ENCODE data around the gene FCGR3B.
"Not testable (repeated sequence)": the region's sequence is repeated elsewhere in the genome, so short reads cannot be mapped to it uniquely, and the experiment has no call there.

FCGR3B gene

DNA sequence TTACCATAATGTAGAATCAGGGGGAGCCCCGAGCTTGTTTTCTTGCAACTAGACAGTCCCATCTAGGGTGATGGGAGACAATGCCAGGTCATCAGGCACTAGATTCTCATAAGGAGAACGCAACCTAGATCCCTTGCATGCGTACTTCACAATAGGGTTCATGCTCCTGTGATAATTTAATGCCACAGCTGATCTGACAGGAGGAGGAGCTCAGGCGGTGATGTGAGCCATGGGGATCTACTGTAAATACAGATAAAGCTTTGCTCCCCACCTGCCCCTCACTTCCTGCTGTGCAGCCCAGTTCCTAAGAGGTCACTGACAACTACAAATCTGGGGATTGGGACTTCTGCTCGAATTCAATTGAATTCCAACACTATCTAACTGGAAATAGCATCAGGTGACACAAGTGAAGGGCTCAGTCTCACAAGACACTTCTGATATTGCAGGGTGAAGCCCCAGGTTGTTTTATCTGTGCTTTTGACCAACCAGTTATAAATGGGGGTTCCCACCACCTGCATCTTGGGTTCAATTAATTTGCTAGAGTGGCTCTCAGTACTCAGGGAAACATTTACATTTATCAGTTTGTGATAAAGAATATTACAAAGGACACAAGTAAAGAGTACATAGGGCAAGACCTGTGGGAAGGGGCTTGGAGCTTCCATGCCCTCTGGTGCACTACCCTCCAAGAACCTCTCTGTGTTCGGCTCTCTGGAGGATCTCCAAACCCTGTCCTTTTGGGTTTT lies 7.4 kb upstream of the FCGR3B start:
- not testable (repeated sequence) for DNase-seq (ENCODE audit: low read depth)

- DNase-seq (ENCODE audit: low read depth), result not testable (repeated sequence)
These were observed 6.0 kb upstream of the FCGR3B start for GRCh38 chr1:161636976-161637375.

GRCh38 chr1:161636189-161636782 lies 5.3 kb upstream of the FCGR3B start:
- peak; percentile 57 for DNase-seq (ENCODE audit: low read depth)

GRCh38 chr1:161634993-161635392 lies 4.0 kb upstream of the FCGR3B start:
- not testable (repeated sequence) for DNase-seq (ENCODE audit: low read depth)

- not testable (repeated sequence) for DNase-seq (ENCODE audit: low read depth)
These were observed 741 bp downstream of the FCGR3B start for GRCh38 chr1:161630128-161630742.

GRCh38 chr1:161626445-161627146 lies 4.4 kb downstream of the FCGR3B start:
- DNase-seq (ENCODE audit: low read depth), result not testable (repeated sequence)

DNA sequence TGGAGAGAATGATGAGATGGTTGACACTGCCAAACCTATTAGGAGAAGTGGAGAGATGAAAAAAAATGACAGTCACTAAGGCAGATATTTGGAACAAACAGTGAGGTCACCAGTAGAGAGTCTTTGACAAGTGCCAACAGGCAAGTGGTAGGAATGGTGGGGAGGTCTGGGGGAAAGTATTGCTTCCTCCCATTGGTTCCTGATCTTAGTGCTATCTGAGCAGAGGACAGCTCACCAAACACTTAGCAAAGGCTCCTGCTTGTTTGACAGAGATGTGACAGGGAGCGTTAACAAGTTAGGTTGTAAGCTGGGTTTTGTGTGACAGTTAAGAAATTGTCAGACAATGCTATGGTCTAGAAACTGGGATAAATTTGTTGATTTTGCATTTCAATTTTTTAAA lies 6.4 kb downstream of the FCGR3B start:
- not testable (repeated sequence) for DNase-seq (ENCODE audit: low read depth)

DNA sequence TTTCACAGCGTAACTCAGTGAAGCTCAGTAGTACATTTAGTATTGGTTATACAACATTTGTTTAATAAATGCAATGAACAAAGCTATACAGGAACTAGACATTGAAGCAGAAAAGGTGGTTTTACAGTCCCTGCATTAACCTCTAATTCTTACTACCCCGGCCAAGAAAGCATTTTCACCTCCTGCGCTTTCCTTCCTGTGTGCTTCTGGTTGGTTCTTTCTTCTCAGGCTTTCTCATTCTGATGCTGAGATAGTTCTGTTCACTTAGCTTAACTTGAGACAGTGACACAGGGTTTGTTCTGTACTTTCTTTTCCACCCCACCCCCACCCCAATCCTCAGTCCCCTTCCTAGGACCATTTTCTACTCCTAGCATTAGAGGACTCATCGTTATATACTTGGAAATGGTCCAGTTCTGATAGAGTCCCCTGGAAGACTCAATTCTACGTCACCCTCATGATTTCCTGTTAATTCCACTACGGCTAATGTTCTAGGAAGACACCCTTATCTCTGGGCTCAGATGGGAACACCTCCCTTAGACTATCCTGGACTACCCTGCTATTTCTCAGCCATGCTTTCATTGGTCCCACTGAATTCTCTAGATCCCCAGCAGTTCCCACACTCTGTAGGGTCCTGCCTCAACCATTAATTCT lies 7.5 kb downstream of the FCGR3B start:
- not testable (repeated sequence) for DNase-seq (ENCODE audit: low read depth)

- DNase-seq (ENCODE audit: low read depth), result not testable (repeated sequence)
These were observed 8.9 kb downstream of the FCGR3B start for GRCh38 chr1:161622054-161622453.

DNA sequence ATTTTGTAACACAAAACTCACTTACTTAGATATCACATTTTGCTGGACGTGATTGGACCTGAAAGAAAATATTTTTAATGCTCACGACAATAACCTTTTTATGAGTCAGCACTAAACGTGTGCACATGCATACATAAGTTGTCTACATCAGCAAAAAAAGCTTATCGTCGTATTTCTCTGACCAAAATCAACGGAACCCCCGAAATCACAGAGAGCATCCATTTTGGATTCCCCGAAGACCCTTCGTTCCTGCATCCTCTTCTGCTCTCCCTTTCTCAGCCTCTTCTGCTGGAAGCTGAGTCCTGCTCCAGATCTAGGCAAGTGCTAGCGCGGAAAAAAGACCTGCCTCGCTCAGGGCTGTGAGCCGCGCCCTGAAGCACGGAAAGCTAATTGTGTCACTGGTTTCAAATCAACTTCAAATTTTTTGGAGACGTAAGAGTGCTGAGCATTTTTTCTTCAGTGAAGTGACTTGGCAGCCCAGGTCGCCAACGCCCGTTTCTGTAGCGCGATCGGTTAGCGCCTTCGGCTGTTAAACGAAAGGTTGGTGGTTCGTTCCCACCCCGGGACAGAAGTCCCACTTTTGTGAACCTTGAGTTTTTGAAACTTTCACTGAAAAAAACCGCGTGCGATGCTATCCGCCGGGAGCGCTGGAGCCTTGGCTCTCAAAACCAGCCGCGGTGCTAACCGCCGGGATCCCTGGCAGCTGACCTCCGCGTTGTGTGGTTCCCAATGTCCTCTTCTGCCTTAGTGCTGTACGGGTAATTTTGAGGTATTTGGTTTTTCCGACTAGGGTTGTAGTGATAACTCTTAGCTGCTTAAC lies 9.6 kb downstream of the FCGR3B start:
- DNase-seq (ENCODE audit: low read depth), result peak; percentile 91

DNA sequence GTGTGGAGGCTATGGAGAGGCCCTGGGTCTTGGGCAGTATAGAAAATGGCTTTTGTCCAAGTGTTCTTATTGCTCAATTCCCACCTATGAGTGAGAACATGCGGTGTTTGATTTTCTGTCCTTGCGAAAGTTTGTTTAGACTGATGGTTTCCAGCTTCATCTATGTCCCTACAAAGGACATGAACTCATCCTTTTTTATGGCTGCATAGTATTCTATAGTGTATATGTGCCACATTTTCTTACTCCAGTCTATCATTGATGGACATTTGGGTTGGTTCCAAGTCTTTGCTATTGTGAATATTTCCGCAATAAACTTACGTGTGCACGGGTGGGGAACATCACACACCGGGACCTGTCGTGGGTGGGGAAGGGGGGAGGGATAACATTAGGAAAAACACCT lies 10.6 kb downstream of the FCGR3B start:
- not testable (repeated sequence) for DNase-seq (ENCODE audit: low read depth)

DNA sequence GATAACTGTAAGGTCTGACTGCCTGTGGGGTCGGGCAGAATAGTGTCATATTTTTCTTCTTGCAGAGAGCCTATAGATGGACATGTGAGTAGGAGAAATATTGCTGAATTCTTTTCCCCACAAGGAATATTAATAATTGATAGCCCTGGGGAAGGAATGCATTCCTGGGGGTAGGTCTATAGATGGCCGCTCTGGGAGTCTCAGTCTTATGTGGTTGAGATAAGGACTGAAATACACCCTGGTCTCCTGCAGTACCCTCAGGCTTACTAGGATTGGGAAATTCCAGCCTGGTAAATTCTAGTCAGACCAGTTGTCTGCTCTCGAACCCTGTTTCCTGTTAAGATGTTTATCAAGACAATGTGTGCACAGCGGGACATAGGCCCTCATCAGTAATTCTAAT lies 12.5 kb downstream of the FCGR3B start:
- DNase-seq (ENCODE audit: low read depth), result not testable (repeated sequence)

GRCh38 chr1:161616417-161616816 lies 14.6 kb downstream of the FCGR3B start:
- not testable (repeated sequence) for DNase-seq (ENCODE audit: low read depth)

GRCh38 chr1:161613142-161613514 lies 17.8 kb downstream of the FCGR3B start:
- peak; percentile 43 for DNase-seq (ENCODE audit: low read depth)

- peak; percentile 98 for DNase-seq (ENCODE audit: low read depth)
These were observed 18.4 kb downstream of the FCGR3B start for GRCh38 chr1:161612322-161613141.

DNA sequence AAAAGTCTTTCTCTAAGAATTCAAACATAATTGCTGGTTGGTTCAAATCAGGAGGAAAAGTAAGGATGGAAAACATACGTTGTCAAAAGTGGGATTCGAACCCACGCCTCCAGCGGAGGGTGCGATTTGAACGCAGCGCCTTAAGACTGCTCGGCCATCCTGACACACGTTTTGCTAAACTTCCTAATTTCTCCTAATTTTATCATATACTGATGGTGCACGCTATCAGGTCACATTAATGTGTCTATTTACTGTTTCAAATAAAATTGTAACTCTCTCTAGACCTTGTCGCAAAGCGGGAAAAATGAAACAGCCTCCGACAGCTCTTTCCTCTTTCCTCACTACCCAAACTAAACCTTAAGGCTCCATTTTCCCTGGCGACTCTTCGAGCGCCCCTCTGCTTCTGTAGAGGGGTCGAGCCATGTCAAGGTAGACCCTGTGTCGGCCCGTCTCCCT lies 19.1 kb downstream of the FCGR3B start:
- peak; percentile 58 for DNase-seq (ENCODE audit: low read depth)

GRCh38 chr1:161610198-161610597 lies 20.8 kb downstream of the FCGR3B start:
- DNase-seq (ENCODE audit: low read depth), result not testable (repeated sequence)

DNA sequence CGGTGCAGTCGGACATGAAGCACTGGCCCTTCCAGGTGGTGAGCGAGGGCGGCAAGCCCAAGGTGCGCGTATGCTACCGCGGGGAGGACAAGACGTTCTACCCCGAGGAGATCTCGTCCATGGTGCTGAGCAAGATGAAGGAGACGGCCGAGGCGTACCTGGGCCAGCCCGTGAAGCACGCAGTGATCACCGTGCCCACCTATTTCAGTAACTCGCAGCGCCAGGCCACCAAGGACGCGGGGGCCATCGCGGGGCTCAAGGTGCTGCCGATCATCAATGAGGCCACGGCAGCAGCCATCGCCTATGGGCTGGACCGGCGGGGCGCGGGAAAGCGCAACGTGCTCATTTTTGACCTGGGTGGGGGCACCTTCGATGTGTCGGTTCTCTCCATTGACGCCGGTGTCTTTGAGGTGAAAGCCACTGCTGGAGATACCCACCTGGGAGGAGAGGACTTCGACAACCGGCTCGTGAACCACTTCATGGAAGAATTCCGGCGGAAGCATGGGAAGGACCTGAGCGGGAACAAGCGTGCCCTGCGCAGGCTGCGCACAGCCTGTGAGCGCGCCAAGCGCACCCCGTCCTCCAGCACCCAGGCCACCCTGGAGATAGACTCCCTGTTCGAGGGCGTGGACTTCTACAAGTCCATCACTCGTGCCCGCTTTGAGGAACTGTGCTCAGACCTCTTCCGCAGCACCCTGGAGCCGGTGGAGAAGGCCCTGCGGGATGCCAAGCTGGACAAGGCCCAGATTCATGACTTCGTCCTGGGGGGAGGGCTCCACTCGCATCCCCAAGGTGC lies 24.2 kb downstream of the FCGR3B start:
- not testable (repeated sequence) for DNase-seq (ENCODE audit: low read depth)

All from ELR (cell line).